Cerebellar cortex (tissue), 1 donor: ENCODE results near the gene YLPM1.

Experiments
- DNase-seq: peaks from one replicate; pipeline ENCODE4 v3.0.0-alpha.2; 2015; ENCODE audit warnings: low spot score

YLPM1 gene

GRCh38 chr14:74875941-74876913 is 113.1 kb downstream of the YLPM1 start, which contains the start of gene PROX2:
Gene PROX2 (minus strand): TSS chr14:74876145. CDS start chr14:74863834, 12,311 bp downstream.
- DNase-seq: no peak

GRCh38 chr14:74879427-74880182 is 116.5 kb downstream of the YLPM1 start:
- no peak for DNase-seq

GRCh38 chr14:74881431-74882102 is 118.5 kb downstream of the YLPM1 start, which contains the start of gene DLST:
Gene DLST (plus strand): TSS chr14:74881916. CDS start chr14:74881954, 38 bp downstream.
- peak; percentile 82 for DNase-seq

GRCh38 chr14:74882103-74882920 is 119.2 kb downstream of the YLPM1 start:
- DNase-seq: peak; percentile 18
